Measurements from ENCODE around the gene ARHGEF16.

Gene ARHGEF16

DNA sequence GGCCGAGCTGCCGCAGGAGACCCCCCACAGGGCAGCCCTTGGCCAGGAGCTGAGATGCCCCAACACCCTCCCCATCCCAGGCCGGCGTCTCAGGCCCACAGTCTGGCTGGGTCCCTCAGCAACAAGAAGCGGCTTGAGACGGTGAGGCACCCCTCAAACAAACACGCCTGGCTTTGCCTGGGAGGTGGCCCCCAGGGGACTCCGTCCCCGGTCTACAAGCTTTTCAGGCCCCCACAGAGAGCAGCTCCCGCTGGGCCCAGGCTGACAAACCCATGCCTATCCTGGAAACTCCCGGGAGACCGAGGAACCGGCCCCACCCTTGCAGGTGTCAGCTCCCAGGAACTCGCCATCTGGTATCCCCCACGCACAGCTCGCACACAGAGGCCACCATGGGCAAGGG lies 67.0 kb downstream of the ARHGEF16 start:
- no peak for DNase-seq

DNA sequence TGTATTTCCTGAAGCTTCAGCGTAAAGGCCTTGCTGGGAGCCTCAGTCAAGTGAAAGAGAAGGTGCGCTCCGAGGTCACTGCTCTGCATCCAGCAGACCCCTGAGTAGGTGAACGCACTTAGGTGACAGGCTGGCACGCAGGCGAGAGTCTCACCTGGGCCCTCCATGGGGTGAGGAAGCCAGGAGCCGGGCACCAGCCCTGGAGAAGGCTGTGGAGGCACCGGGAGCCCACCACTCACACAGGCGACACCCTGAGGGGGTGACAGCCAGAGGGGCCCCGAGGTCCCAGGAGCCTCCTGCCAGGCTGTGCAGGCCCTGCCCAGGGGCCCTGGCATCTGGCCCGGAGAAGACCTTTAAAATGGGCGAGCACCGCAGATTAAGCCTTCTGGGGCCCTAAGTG lies 67.6 kb downstream of the ARHGEF16 start:
- no peak for DNase-seq

- no peak for DNase-seq
These were observed 68.2 kb downstream of the ARHGEF16 start for GRCh38 chr1:3522564-3523265.

DNA sequence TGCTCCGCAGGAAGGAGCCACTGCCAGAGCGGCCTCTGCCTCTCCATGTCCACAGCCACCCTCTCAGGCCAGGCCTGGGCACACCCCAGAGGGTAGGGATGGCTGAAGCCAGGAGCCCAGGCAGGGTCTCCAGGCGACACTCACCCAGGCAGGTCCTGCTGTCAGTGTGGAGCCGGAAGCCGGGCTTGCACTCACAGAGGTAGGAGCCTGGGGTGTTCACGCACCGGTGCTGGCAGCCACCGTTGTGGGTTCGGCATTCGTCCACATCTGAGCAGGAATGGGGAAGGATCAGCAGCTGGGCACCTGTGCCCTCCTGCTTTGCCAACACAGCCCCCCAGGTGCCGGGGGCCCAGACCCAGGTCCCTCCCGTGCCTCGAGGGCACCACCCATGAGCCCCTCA lies 69.5 kb downstream of the ARHGEF16 start:
- no peak for DNase-seq

- DNase-seq, result no peak
These were observed 70.2 kb downstream of the ARHGEF16 start for GRCh38 chr1:3524556-3525203.

- DNase-seq, result no peak
These were observed 71.4 kb downstream of the ARHGEF16 start for GRCh38 chr1:3525551-3526482.

GRCh38 chr1:3527774-3528173 lies 73.3 kb downstream of the ARHGEF16 start:
- DNase-seq, result no peak

DNA sequence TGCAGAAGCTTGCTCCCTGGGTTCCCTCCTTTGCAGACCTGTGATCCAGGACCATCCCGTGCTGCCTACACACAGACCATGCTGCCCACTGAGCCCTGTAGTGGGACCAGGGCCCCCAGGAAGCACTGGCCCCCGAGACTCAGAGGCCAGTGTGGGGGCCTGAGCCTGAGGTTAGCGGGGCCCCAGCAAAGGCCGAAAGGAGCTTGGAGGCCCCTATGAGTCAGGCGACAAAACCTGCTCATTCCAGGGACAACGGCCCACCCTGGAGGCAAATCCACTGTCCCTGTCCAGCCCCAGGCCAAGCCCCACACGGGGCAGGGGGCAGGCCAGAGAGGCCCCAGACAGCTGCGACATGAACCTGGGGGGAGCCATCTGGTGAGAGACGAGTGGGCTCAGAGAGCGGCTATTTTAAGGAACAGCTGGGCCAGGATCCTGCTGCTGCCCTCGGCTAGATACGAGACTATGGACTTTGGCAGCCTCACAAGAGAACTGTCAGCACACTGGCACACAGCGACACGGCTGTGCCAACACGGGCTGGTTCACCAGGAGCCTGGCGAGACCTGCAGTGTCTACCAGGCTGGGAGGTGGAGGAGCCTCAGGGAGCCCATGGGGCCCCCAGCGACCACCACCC lies 74.7 kb downstream of the ARHGEF16 start:
- DNase-seq, result no peak

- DNase-seq, result no peak
These were observed 75.8 kb downstream of the ARHGEF16 start for GRCh38 chr1:3530086-3530925.

Measured in NCI-H1417 treated with DMSO at 0.1 percent for 48 hours (cell line).